Stomach (tissue), 9 donors: ENCODE data around the gene CACNB2. TPM values are rescaled to one million over a fixed set of nuclear protein-coding genes. Genes with fewer than 3 reads are reported as not detected.
"Not testable (repeated sequence)": the region's sequence is repeated elsewhere in the genome, so short reads cannot be mapped to it uniquely, and the experiment has no call there.

ENCODE experiments used
- DNase-seq, 2 donors: peaks; one replicate each; pipeline versions ENCODE4 v3.0.0 to v3.0.0-alpha.2; 2013 to 2019
- H3K27ac ChIP-seq, 5 donors: fragments of 200-600 bp in 4 of 5; sonication (generic) in 4 of 5; one replicate each; pipeline ENCODE4 v1.5.1; 2013 to 2019; ENCODE audit warnings: mild to moderate bottlenecking in 1 of 5, moderate library complexity in 1 of 5
- H3K27me3 ChIP-seq, 3 donors: fragments of 200-600 bp; sonication (generic); one replicate each; pipeline ENCODE4 v1.5.1; 2017 to 2019; ENCODE audit warnings: mixed run types in 1 of 3
- H3K36me3 ChIP-seq, 4 donors: fragments of 200-600 bp; sonication (generic); 1 replicate in 3 of 4; 2 replicates in 1 of 4; pipeline ENCODE4 v1.5.1; 2016 to 2019
- H3K4me1 ChIP-seq, 4 donors: fragments of 200-600 bp; sonication (generic); one replicate each; pipeline ENCODE4 v1.5.1; 2016 to 2019
- H3K4me3 ChIP-seq, 4 donors: fragments of 200-600 bp; sonication (generic) in 3 of 4; one replicate each; pipeline ENCODE4 v1.5.1; 2016 to 2019; ENCODE audit warnings: mild to moderate bottlenecking in 1 of 4
- H3K9me3 ChIP-seq, 4 donors: fragments of 200-600 bp; sonication (generic); one replicate each; pipeline ENCODE4 v1.5.1; 2016 to 2019
- EP300 ChIP-seq: sonication (generic); formaldehyde crosslinking; IDR thresholded peaks from one replicate; pipeline ENCODE4 v1.6.1; 2017; ENCODE audit warnings: antibody characterized with exemption
- POLR2A ChIP-seq, 4 donors: fragments of 450-650 bp; IDR thresholded peaks; one replicate each; pipeline ENCODE4 v1.6.1; 2016; ENCODE audit warnings: antibody characterized with exemption in 4 of 4, control low read depth in 2 of 4, mild to moderate bottlenecking in 1 of 4, moderate library complexity in 1 of 4
- POLR2AphosphoS5 ChIP-seq, 3 donors: sonication (generic); formaldehyde crosslinking; IDR thresholded peaks; one replicate each; pipeline ENCODE4 v1.6.1; 2016; ENCODE audit warnings: antibody characterized with exemption in 3 of 3
- WGBS, 5 donors: extraction: QIAGEN DNeasy Blood & Tissue Kit in 3 of 5; methylation state at CpG; one replicate each; pipeline versions ENCODE4 v1.1.5 to v1.1.7; 2013 to 2018; 5-methylcytosine and 5-hydroxymethylcytosine counted together
- intact Hi-C: fragments of 100-400 bp; cut with DNase I; formaldehyde crosslinking; loops from one replicate; pipeline ENCODE4 v1.15.1; 2023; ENCODE audit warnings: low total_unique reads
- polyA plus RNA-seq, 3 donors: library from polyadenylated mRNA; stranded (reverse); fragments of 200-250 nt; gene quantifications; one replicate each; pipeline ENCODE4 v1.2.3, GENCODE V29; 2013
- total RNA-seq, 5 donors: library from RNA; depleted of rRNA; stranded (reverse); fragments of >200 nt; gene quantifications; one replicate each; pipeline versions ENCODE4 v1.1.0 to v1.2.3, GENCODE V29; 2014 to 2016
- TF ChIP-seq, protein P1 (sequence below), 7 experiments: fragments of 450-650 bp in 4 of 7; fragments of 200-600 bp in 3 of 7; sonication (generic) in 3 of 7; IDR thresholded peaks; one replicate each; pipeline ENCODE4 v1.5.1; 2016 to 2019; ENCODE audit warnings: antibody characterized with exemption in 7 of 7, control low read depth in 2 of 7, mild to moderate bottlenecking in 1 of 7
- donor health status: healthy with polysubstance abuse.
- donor health status: Bipolar disorder and iron deficiency.
- donor health status: healthy.

The CACNB2 gene
- total and polyA plus RNA-seq, 8 donors = 0.31 to 42.9 (median 14.3) TPM

DNA sequence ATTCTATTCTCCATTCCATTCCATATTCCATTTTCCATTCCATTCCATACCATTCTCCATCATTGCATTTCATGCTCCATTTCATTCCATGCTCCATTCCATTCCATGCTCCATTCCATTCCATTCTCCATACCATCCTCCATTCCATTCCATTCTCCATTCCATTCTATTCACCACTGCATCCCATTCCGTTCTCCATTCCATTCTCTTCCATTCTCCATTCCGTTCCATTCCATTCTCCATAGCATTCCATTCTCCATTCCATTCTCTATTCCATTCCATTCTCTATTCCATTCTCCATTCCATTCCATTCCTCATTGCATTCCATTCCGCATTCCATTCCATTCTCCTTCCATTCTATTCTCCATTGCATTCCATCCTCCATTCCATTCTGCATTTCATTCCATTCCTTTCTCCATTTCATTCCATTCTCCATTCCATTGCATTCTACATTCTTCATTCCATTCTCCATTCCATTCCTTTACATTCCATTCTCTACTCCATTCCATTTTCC lies 427.2 kb downstream of the CACNB2 start:
- H3K27me3 ChIP-seq = no peaks in the 10 kb centered on the region
- intact Hi-C loops = no loop called here
- no peak overlapping the region for H3K27ac ChIP-seq
- no peak overlapping the region for H3K4me3 ChIP-seq
- peaks cover 0 to 15% (median 5%) of the 10 kb centered on the region in 4 donors for H3K36me3 ChIP-seq
- H3K9me3 ChIP-seq = peaks cover 0 to 30% (median 3%) of the 10 kb centered on the region in 4 donors
- WGBS, 5 donors = 95 to 99% (median 98%) methylated on average over 3 of the region's 3 CpGs
- H3K4me1 ChIP-seq = no peaks in the 10 kb centered on the region
- DNase-seq = no peak
- TF ChIP-seq POLR2A (IDR thresholded peaks at IDR 0.05) (no peak), EP300 (no peak), POLR2AphosphoS5 (IDR thresholded peaks at IDR 0.05) (no peak)
- TF ChIP-seq, protein P1, sequence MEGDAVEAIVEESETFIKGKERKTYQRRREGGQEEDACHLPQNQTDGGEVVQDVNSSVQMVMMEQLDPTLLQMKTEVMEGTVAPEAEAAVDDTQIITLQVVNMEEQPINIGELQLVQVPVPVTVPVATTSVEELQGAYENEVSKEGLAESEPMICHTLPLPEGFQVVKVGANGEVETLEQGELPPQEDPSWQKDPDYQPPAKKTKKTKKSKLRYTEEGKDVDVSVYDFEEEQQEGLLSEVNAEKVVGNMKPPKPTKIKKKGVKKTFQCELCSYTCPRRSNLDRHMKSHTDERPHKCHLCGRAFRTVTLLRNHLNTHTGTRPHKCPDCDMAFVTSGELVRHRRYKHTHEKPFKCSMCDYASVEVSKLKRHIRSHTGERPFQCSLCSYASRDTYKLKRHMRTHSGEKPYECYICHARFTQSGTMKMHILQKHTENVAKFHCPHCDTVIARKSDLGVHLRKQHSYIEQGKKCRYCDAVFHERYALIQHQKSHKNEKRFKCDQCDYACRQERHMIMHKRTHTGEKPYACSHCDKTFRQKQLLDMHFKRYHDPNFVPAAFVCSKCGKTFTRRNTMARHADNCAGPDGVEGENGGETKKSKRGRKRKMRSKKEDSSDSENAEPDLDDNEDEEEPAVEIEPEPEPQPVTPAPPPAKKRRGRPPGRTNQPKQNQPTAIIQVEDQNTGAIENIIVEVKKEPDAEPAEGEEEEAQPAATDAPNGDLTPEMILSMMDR (IDR thresholded peaks at IDR 0.05) = no peak

DNA sequence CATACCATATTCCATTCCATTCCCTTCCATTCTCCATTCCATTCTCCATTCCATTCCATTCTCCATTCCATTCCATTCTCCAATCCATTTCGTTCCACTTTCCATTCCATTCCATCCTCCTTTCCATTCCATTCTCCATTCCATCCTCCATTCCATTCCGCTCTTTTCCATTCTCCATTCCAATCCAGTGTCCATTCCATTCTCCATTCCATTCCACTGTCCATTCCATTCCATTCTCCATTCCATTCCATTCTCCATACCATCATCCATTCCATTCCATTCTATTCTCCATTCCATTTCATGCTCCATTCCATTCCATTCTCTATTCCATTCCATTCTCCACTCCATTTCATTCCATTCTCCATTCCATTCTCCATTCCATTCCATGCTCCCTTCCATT lies 430.2 kb downstream of the CACNB2 start:
- intact Hi-C loops, H3K27ac ChIP-seq, DNase-seq, H3K27me3 ChIP-seq, H3K4me1 ChIP-seq, H3K36me3 ChIP-seq, H3K4me3 ChIP-seq: not testable (repeated sequence)
- H3K9me3 ChIP-seq = peaks cover 0 to 11% (median 3%) of the 10 kb centered on the region in 4 donors
- WGBS, 5 donors = 95 to 99% (median 97%) methylated on average over 2 of the region's 2 CpGs

DNA sequence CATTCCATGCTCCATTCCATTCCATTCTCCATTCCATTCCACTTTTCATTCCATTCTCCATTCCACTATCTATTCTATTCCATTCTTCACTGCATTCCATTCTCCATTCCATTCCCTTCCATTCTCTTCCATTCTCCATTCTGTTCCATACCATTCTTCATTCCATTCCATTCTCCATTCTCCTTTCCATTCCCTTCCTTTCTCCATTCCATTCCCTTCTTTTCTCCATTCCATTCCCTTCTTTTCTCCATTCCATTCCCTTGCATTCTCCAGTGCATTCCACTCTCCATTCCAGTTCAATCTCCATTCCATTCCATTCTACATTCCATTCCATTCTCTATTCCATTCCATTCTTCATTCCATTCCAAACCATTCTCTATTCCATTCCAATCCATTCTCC lies 430.9 kb downstream of the CACNB2 start:
- no peak for DNase-seq
- H3K9me3 ChIP-seq = peaks cover 0 to 7% (median 3%) of the 10 kb centered on the region in 4 donors
- TF ChIP-seq, protein P1 (IDR thresholded peaks at IDR 0.05) = no peak
- TF ChIP-seq POLR2AphosphoS5 (IDR thresholded peaks at IDR 0.05) = no peak
- no peak for TF ChIP-seq POLR2A (IDR thresholded peaks at IDR 0.05)
- no peak for TF ChIP-seq EP300
- H3K4me3 ChIP-seq = no peak overlapping the region
- H3K27ac ChIP-seq = no peak overlapping the region
- H3K4me1 ChIP-seq = no peaks in the 10 kb centered on the region
- H3K27me3 ChIP-seq = no peaks in the 10 kb centered on the region
- intact Hi-C loops = no loop called here
- H3K36me3 ChIP-seq = peaks cover 0 to 9% (median 4%) of the 10 kb centered on the region in 4 donors

DNA sequence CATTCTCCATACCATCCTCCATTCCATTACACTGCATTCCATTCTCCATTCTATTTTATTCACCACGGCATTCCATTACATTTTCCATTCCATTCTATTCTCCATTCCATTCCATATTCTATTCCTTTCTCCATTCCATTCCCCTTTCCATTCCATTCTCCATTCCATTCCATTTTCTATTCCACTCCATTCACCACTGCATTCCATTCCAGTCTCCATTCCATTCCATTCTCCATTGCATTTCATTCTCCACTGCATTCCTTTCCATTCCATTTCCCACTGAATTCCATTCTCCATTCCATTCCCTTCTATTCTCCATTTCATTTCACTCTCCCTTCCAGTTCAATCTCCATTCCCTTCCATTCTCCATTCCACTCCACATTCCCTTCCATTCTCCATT lies 431.6 kb downstream of the CACNB2 start:
- TF ChIP-seq EP300 (no peak), POLR2AphosphoS5 (IDR thresholded peaks at IDR 0.05) (no peak), POLR2A (IDR thresholded peaks at IDR 0.05) (no peak)
- TF ChIP-seq, protein P1 (IDR thresholded peaks at IDR 0.05) = no peak
- H3K27me3 ChIP-seq = no peaks in the 10 kb centered on the region
- H3K4me1 ChIP-seq = no peaks in the 10 kb centered on the region
- peaks cover 0 to 7% (median 2%) of the 10 kb centered on the region in 4 donors for H3K9me3 ChIP-seq
- no peak for DNase-seq
- intact Hi-C loops = no loop called here
- H3K27ac ChIP-seq = no peak overlapping the region
- H3K4me3 ChIP-seq = no peak overlapping the region
- 91 to 98% (median 96%) methylated on average over 1 of the region's 1 CpG for WGBS, 5 donors
- peaks cover 0 to 12% (median 5%) of the 10 kb centered on the region in 4 donors for H3K36me3 ChIP-seq

DNA sequence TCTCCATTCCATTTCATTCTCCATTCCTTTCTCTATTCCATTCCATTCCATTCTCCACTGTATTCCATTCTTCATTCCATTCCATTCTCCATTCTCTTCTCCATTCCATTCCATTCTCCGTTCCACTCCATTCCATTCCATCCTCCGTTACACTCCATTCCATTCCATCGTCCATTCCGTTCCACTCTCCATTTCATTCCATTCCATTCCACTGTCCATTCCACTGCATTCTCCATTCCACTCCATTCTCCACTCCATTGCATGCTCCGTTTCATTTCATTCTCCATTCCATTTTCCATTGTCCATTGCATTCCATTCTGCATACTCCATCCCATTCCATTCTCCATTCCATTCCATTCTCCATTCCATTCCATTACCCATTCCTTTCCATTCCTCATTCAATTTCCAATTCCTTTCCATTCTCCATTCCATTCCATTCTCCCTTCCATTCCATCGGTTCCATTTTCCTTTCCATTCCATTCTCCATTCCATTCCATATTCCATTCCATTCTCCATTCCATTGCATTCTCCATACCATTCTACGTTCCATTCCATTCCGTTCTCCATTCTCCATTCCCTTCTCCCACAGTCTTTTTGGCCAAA lies 432.8 kb downstream of the CACNB2 start:
- no peak for DNase-seq
- H3K27ac ChIP-seq = no peak overlapping the region
- WGBS, 5 donors = 85 to 96% (median 88%) methylated on average over 8 of the region's 8 CpGs
- H3K9me3 ChIP-seq = peaks cover 0 to 12% (median 2%) of the 10 kb centered on the region in 4 donors
- TF ChIP-seq EP300 = no peak
- no peak for TF ChIP-seq POLR2A (IDR thresholded peaks at IDR 0.05)
- intact Hi-C loops = no loop called here
- no peaks in the 10 kb centered on the region for H3K4me1 ChIP-seq
- H3K4me3 ChIP-seq = no peak overlapping the region
- peaks cover 0 to 19% (median 12%) of the 10 kb centered on the region in 4 donors for H3K36me3 ChIP-seq
- H3K27me3 ChIP-seq = no peaks in the 10 kb centered on the region
